LNCaP clone FGC (cell line): ENCODE results near the gene TACC3.
A peak's percentile ranks its signal among the peaks of the same experiment; 100 is the strongest.

Source experiments
- DNase-seq: peaks from one replicate; pipeline ENCODE4 v3.0.0-alpha.2; 2011; ENCODE audit warnings: low read depth
- H3K4me3 ChIP-seq: 2 replicates; pipeline ENCODE4 v1.5.1; 2011; ENCODE audit warnings: mild to moderate bottlenecking, low read depth, low read length, control low read depth
- CTCF ChIP-seq: IDR thresholded peaks from 2 replicates; pipeline ENCODE4 v1.5.1; 2012; ENCODE audit warnings: mild to moderate bottlenecking; ENCODE audit not compliant: control insufficient read depth, insufficient read depth; ENCODE audit errors: extremely low read depth

TACC3 gene

GRCh38 chr4:1721003-1721665 lies at the start of gene TACC3, which contains the start of gene TMEM129:
TSS of gene TACC3 (plus strand) at chr4:1721521. CDS start at chr4:1723422, 1,901 bp downstream.
TSS of gene TMEM129 (minus strand) at chr4:1721323. CDS start at chr4:1720837, 486 bp downstream.
- no peak for TF ChIP-seq CTCF

GRCh38 chr4:1673671-1674070 lies 47.6 kb upstream of the TACC3 start:
- H3K4me3 ChIP-seq, result no peak overlapping the region
- DNase-seq, result no peak
- TF ChIP-seq CTCF, result no peak

More at GRCh38 chr4:1721003-1721665, at the start of gene TACC3, which contains the start of gene TMEM129:
- H3K4me3 ChIP-seq, result peak within 1 kb of the TSS; percentile 94
- peak; percentile 97 for DNase-seq

- no peak overlapping the region for H3K4me3 ChIP-seq
- no peak for DNase-seq
- TF ChIP-seq CTCF, result no peak
Observed at GRCh38 chr4:1674682-1675081, 46.6 kb upstream of the TACC3 start.

GRCh38 chr4:1675136-1675801 lies 46.1 kb upstream of the TACC3 start:
- DNase-seq, result no peak
- H3K4me3 ChIP-seq, result no peak overlapping the region
- TF ChIP-seq CTCF, result no peak

- DNase-seq, result no peak
- no peak overlapping the region for H3K4me3 ChIP-seq
- TF ChIP-seq CTCF, result no peak
Observed at GRCh38 chr4:1675802-1676137, 45.6 kb upstream of the TACC3 start.

- no peak for DNase-seq
Observed at GRCh38 chr4:1676605-1677525, 44.5 kb upstream of the TACC3 start.

More at GRCh38 chr4:1676605-1677525, 44.5 kb upstream of the TACC3 start:
- no peak overlapping the region for H3K4me3 ChIP-seq
- TF ChIP-seq CTCF, result no peak
